ENCODE data around the gene ACP3.
"Not testable (repeated sequence)": the region's sequence is repeated elsewhere in the genome, so short reads cannot be mapped to it uniquely, and the experiment has no call there.

ACP3 gene, protein sequence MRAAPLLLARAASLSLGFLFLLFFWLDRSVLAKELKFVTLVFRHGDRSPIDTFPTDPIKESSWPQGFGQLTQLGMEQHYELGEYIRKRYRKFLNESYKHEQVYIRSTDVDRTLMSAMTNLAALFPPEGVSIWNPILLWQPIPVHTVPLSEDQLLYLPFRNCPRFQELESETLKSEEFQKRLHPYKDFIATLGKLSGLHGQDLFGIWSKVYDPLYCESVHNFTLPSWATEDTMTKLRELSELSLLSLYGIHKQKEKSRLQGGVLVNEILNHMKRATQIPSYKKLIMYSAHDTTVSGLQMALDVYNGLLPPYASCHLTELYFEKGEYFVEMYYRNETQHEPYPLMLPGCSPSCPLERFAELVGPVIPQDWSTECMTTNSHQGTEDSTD

DNA sequence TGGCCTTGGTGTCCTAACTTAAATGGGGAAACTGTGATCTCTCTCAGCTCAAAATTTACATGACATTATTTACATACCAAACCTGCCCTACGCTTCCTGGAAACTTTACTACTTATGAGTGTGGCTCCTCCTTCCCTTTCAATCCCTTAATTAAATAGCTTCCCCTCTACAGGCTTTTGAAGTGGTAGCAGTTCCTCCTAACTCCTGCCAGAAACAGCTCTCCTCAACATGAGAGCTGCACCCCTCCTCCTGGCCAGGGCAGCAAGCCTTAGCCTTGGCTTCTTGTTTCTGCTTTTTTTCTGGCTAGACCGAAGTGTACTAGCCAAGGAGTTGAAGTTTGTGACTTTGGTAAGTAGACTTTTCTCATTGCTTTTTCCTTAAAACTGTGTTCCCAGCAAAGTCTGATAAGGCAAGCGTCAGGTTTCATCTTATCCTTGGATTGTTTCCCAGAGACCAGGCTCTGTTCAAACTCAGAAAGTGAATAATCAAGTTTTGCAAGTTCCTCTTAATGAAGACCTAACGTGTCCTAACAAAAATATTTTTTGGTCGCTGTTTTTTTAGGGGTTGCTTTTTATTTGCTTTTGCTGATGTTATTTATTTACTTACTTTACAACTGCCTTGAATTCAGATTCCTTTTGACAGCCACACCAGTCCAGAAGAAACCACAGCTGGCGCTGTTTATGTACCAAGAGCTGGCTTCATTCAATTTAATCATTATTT is at the start of gene ACP3:
ACP3 (plus strand) TSS at position 179 of the 720 bp plus-strand sequence; CDS start at position 229, 50 bp downstream.
- DNase-seq (ENCODE audit: low spot score): peak; percentile 25

DNA sequence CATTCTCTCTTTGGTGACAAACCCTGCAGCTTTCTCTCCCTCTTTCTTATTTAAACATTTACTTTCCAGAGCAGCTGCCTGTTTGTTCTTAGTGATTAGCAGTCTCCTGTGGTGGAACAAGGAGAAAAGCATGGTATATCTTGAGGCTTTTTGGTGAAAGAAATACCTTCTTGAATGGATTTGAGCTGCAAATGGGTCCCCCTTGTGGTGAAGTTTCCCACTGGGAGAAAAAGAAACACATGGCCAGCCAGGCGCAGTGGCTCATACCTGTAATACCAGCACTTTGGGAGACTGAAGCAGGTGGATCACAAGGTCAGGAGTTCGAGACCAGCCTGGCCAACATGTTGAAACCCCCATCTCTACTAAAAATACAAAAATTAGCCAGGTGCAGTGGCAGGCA is 48.3 kb upstream of the ACP3 start:
- peak; percentile 16 for DNase-seq (ENCODE audit: low spot score)

DNA sequence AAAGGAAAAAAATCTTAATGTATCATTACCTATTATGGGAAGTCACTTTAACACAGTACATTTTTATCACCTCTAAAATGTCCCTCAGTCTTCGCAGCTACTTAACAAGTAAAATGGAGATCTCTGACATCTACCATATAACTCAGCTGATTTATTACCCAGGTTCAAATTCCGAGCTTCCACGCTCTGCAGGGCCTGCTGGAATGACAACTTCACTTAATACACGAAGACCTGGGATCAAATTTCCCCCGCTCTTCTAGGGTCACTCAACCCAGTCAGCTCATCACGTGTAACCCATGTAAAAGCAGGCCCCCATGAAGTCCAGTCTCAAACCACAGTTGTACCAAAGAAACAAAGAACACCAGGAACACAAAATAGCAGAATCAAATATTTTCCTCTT is 44.2 kb upstream of the ACP3 start:
- no peak for DNase-seq (ENCODE audit: low spot score)

DNA sequence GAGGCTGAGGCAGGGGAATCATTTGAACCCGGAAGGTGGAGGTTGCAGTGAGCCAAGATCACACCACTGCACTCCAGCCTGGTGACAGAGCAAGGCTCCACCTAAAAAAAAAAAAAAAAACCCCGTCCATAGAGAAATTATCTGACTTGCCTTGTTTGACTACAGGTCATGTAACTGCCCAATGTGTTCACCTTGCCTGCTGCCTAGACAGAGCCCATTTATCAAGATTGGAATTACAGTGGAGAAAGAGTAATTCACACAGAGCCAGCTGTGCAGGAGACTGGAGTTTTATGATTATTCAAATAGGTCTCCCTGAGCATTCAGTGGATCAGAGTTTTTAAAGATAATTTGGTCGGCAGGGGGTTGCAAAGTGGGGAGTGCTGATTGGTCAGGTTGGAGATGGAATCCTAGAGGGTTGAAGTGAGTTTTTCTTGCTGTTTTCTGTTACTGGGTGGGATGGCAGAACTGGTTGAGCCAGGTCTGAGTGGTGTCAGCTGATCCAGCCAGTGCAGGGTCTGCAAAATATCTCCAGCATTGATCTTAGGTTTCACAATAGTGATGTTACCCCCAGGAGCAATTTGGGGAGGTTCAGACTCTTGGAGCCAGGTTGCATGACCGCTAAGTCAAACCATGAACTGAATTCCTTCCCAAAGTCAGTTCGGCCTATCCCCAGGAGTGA is 40.8 kb upstream of the ACP3 start:
- DNase-seq (ENCODE audit: low spot score): no peak

DNA sequence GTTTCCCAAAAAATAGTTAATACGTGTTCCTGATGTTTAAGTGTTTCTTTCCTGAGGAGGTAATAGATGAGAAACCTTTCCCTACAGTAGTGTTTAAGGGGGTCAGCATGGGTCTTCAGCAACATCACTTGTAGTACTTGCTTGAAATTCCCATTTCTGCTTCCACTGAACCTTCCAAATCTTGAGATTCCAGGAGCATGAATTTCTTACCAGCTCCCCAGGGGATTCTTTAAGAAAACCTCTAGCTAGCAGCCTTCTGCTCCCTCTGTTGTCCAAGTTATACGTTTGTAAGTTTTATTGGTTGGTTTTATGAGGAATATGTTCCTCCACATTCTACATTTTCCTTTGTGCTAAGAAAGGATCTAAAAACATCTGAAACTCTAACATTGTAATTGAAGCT is 38.2 kb upstream of the ACP3 start:
- DNase-seq (ENCODE audit: low spot score): no peak

DNA sequence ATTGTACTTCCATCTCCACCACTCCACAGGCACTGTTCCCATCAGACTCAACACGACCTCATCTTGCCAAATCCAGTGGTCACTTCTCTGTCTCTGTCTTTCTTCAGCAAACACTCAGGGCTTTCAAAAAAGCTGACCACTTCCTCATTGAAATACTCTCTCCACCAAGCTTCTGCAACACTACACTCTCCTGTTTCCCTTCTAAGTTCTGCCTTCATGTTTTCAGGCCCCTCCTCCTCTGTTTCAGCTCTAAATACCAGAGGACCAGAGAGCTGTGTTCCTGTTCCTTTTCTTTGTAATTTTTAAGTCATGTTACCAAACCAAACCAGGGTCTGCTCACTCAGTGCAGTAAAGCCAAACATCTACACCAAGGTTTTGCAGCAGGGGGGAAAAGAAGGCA is 33.8 kb upstream of the ACP3 start:
- DNase-seq (ENCODE audit: low spot score): peak; percentile 20

DNA sequence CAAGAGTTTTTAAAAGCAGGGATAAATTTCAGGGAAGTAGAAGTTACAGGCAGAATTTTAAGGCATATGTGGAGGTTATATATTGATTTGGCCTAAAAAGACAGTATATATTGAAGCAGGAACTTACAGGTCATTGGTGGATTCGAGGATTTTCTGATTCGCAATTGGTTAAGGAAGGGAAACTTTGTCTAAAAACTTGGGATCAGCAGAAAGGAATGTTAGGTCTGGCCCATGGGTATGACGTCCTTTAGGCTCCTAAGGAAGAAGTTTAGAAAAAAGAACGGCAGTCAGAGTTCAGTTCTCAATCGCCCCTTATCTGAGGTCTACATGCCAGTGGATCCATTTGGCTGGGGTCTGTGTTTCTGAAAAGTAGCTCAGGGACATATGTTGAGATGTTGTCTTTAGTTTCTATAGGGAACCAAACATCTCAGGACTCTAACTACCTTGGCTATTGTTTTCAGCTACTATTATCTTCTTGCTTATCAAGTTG is 33.2 kb upstream of the ACP3 start:
- DNase-seq (ENCODE audit: low spot score): no peak

DNA sequence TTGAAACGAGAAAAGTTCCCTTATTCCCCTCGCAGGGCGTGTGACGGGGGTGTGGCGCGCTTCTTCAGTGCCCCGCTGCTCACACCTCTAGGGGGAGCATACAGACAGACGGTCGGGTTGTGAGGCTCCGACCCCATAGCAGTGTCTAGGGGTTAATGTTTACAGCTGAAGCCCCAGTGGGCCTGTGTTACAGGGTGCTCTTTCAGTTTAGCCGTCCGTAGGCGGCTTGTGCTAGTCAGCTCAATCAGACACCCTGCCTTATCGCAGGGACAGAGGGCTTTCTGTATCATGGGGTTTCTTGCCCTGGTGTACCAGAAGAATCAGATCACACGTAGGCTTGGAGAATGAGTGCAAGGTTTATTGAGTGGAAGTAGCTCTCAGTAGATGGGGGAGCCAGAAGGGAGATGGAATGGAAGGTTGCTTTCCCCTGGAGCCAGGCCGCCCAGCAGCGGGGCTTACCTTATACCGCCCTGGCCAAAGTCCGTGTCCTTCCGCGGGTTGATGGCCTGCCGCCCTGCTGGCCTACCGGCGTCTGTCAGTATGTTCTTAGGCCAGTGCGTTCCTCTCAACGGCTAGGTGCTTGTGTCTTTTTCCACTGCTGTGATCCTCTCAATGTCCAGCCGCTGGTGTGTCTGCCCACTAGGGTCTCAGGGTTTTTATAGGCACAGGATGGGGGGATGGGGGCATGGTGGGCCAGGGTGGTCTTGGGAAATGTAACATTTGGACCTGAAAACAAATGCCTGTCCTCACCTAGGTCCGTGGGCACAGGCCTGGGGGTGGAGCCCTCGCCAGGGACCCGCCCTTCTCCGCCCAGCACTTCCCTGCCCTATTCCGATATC is 32.2 kb upstream of the ACP3 start:
- DNase-seq (ENCODE audit: low spot score): no peak

DNA sequence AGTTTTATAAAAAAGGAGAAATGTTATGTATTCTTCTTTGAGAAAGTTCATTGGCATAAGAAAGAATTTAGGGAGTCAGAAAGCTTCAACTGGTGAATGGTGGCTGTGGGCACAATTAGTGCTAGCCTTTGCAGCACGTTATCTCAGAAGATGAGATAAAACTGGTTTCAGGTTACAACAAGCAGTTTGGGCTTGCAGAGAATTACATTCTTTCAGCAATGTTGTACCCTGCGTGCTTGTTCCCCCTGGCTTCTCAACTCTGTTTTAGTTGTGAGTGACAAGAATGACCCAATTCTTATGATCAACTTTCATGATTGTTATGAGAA is 31.6 kb upstream of the ACP3 start:
- DNase-seq (ENCODE audit: low spot score): no peak

DNA sequence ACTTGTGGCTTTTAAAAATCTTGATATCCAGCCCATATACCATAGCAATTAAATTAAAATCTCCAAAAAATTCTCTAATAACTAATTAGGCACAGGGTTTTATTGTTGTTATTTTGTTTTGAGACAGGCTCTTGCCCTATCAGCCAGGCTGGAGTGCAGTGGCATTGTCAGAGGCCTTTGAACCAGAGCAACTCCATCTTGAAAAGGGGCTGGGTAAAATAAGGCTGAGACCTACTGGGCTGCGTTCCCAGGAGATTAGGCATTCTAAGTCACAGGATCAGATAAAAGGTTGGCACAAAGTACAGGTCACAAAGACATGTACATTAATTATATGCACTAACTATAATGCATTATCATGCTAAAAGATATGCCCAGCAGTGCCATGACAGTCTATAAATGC is 31.2 kb upstream of the ACP3 start:
- DNase-seq (ENCODE audit: low spot score): no peak

DNA sequence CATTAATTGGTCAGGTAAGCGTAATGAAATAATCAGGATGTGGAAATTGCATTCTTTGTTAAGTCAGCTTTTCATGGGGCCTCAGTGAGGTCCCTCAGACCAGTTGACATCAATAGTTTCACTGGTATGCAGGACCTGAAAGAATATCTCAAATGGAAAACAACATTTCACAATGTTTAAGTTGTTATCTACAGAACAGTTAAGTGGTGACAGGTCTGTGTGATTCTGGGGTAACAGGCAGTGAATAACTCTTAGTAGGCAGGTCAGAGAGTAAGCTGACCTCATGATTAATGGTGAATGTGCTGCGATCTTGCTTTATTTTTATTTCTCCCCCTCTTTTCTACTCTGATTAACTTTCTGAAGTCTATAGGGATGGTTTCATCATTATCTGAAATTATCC is 28.9 kb upstream of the ACP3 start:
- DNase-seq (ENCODE audit: low spot score): no peak

DNA sequence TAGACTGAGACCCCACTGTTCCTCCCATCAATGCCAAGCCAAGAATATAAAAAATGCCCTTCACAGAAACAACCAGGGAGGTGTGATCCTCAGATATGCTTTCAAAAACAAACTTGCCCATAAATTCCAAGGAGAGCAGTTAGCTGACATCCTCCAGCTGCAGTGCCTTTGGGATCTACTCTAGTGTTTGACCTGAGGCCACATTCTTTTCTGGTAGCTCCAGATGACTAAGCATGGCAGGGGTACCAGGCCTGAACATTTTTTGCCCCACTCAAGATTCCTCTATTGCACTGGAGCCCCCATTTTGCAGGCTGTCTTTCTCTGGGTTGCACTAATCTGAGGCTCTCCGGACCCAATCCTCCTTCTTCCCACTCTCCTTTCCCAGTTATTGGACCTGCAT is 27.9 kb upstream of the ACP3 start:
- DNase-seq (ENCODE audit: low spot score): no peak

DNA sequence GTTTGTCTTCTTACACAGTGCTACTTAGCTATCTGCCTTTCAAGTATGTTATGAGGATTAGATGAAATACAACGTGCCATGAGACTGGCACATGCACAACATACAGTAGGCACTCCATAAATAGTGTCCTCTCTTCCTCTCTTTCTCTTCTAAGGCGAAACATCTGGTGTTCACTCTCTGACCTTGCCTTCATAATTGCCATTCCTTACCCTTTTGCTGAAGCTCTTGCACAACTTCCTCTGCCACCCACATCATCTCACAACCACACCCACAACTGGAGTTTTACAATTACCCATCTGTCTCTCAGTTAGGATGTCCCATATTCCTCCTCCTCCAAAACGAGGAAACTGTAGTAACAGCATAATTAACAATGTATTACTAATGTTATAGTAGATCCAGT is 26.4 kb upstream of the ACP3 start:
- DNase-seq (ENCODE audit: low spot score): peak; percentile 58

DNA sequence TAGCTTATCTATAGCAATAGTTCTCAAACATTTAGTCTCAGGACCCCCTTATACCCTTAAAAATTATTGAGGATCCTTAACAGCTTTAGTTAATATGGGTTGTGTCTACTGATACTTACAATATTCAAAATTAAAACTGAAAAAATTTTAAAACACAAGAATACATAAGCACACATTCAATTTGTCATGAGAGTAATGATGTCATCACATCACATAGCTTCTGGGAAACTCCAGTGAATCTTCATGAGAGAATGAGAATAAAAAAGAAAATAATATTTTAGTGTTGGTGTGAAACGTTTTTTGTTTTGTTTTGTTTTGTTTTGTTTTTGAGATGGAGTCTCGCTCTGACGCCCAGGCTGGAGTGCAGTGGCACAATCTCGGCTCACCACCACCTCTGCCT is 25.2 kb upstream of the ACP3 start:
- DNase-seq (ENCODE audit: low spot score): no peak

DNA sequence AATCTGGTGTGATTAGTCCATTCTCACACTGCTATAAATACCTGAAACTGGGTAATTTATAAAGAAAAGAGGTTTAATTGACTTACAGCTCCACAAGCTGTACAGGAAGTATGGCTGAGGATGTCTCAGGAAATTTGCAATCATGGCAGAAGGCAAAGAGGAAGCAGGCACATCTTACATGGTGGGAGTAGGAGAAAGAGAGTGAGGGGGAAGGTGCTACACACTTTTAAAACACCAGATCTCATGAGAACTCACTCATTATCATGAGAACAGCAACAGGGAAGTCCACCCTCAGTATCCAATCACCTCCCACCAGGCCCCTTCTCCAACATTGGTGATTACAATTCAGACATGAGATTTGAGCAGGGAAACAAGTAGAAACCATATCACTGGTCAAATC is 24.0 kb upstream of the ACP3 start:
- no peak for DNase-seq (ENCODE audit: low spot score)

DNA sequence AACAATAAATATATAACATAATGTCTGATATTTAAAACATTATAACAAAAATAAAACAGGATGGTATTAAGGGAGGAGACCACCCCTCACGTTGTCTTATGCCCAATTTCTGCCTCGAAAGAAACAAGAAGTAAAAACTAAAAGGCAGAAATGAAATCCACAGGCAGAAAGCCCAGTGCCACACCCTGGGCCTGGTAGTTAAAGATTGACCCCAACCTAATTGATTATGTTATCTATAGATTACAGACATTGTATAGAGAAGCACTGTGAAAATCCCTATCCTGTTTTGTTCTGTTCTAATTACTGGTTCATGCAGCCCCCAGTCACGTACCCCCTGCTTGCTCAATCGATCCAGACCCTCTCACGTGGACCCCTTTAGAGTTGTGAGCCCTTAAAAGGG is 22.3 kb upstream of the ACP3 start:
- DNase-seq (ENCODE audit: low spot score): no peak

DNA sequence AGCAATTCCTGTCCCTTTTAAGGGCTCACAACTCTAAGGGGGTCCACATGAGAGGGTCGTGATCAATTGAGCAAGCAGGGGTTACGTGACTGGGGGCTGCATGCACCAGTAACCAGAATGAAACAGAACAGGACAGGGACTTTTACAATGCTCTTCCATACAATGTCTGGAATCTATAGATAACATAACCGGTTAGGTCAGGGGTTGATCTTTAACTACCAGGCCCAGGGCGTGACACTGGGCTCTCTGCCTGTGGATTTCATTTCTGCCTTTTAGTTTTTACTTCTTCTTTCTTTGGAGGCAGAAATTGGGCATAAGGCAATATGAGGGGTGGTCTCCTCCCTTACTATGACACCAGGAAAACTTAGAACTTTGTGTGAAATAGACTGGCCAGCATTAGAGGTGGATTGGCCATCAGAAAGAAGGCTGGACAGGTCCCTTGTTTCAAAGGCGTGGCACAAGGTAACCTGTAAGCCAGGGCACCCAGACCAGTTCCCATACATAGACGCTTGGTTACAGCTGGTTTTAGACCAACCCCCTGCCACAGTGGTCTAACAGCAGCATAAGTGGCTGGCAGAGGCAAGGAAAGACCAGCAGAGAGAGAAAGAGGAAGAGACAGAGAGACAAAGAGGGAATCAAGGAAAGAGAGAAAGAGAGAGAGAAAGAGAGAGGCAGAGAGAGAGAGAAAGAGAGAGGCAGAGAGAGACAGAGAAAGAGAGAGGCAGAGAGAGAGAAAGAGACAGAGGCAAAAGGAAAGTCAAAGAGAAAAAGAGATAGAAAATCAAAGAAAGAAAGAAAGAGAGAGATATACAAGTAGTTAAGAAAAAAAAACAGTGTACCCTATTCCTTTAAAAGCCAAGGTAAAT is 13.6 kb upstream of the ACP3 start:
- DNase-seq (ENCODE audit: low spot score): not testable (repeated sequence)

DNA sequence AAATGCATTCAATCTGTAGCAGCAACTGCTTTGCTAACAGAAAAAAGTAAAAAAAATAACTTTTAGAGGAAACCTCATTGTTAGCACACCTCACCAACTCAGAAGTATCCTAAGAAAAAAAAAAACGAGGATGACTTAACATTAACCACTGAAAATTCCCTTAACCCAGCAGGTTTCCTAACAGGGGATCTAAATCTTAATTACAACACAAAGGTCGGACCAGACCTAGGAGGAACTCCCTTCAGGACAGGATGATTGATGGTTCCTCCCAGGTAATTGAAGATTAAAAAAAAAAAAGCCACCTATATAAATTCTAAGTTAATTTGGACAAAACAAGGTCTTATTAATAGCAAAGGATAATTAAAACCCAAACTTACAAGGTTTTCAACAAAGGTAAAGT is 12.9 kb upstream of the ACP3 start:
- not testable (repeated sequence) for DNase-seq (ENCODE audit: low spot score)

DNA sequence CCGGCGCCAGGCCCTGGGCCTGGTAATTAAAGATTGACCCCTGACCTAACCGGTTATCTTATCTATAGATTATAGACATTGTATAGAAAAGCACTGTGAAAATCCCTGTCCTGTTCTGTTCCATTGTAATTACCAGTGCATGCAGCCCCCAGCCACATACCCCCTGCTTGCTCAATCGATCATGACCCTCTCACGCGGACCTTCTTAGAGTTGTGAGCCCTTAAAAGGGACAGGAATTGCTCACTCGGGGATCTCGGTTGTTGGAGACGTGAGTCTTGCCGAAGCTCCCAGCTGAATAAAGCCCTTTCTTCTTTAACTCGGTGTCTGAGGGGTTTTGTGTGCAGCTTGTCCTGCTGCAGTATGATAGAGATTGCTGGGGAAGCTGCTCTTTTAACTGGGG is 7.2 kb upstream of the ACP3 start:
- DNase-seq (ENCODE audit: low spot score): not testable (repeated sequence)

DNA sequence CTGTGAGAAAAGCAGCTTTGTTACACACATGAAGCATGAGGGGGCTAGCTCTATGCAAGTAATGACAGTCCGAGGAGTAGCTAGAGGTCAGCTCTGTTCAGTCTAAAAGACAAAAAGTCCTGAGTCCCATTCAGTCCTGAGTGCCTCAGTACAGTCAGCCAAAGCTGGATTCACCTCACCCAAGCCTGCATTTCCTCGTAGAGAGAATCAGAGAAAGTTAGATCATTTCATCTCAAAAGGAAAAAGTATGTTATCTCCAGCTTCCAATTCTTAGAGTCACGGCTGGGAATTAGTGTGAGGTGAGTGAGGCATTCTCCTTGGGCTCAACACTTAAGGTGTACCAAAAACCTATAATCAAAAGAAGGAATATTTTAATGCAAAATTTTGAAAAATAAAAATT is 5.9 kb upstream of the ACP3 start:
- no peak for DNase-seq (ENCODE audit: low spot score)

DNA sequence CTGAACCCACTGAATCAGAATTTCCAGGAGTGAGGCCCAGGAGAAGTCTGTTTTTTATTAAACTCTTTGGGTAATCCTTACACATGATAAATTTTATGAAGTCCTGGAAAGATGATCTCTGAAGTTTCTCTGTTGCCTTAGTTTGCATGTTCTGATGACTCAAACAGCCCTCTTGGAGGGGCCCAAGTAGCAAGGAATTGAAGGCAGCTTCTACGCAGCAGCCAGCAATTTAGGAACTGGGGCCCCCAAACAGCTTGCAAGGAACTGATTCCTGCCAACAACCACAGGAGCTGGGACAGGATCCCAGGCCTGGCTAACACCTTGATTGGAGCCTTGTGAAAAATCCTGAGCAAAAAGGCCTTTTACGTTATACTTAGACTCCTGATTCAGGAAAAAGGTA is 5.4 kb upstream of the ACP3 start:
- no peak for DNase-seq (ENCODE audit: low spot score)
